ENCODE data around the gene STK26.
"Not testable (repeated sequence)": the region's sequence is repeated elsewhere in the genome, so short reads cannot be mapped to it uniquely, and the experiment has no call there.

STK26 gene

DNA sequence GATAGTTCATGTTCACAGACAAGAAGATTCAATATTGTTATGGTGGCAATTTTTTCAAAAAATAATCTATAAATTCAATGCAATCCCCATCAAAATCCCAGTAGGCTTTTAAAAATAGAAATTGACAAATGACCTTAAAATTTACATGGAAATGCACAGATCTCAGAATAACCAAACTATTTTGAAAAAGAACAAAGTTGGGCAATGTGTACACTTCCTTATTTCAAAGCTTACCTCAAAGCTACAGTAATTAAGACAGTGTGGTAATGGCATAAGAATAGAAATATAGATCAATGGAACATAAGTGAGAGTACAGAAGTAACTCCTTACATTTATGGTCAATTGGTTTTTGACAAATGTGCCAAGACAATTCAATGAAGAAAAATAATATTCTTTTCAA is 65.8 kb downstream of the STK26 start:
- no peak overlapping the region for H3K4me3 ChIP-seq (ENCODE audit: low read depth, low read length)
- DNase-seq (ENCODE audit: low read depth) = no peak
- TF ChIP-seq, protein P1, sequence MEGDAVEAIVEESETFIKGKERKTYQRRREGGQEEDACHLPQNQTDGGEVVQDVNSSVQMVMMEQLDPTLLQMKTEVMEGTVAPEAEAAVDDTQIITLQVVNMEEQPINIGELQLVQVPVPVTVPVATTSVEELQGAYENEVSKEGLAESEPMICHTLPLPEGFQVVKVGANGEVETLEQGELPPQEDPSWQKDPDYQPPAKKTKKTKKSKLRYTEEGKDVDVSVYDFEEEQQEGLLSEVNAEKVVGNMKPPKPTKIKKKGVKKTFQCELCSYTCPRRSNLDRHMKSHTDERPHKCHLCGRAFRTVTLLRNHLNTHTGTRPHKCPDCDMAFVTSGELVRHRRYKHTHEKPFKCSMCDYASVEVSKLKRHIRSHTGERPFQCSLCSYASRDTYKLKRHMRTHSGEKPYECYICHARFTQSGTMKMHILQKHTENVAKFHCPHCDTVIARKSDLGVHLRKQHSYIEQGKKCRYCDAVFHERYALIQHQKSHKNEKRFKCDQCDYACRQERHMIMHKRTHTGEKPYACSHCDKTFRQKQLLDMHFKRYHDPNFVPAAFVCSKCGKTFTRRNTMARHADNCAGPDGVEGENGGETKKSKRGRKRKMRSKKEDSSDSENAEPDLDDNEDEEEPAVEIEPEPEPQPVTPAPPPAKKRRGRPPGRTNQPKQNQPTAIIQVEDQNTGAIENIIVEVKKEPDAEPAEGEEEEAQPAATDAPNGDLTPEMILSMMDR (IDR thresholded peaks at IDR 0.05; ENCODE audit: control insufficient read depth, extremely low read depth, insufficient read depth) = no peak

DNA sequence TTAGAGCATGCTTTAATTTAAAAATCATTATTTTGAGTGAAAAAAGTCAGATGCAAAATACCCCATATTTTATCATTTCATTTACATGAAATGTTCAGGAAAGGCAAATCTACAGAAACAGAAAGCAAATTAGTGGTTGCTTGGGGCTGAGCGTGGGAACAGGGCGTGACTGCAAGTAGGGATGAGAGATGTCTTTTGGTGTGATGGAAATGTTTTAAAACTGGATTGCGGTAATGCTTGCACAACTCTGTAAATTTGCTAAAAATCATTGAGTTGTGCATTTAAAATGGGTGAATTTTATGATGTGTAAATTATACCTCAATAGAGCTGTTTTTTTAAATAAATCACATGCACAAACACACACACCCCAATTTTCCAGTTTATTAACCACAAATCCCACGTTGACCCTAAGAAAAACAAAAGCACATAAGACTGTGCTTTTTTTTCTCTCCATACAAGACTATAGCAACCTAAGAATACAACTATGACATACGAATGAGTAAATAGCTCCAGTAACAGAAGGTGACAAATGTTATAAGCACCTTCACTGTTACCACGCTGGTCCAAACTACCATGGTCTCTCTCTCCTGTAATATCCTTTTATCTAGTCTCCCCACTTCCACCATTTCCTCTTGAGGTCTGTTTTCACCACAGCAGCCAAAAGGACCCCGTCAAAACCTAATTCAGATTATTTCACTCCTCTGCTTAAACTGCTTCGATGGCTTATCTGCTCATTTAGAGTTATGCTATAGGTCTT is 67.5 kb downstream of the STK26 start:
- DNase-seq (ENCODE audit: low read depth) = no peak
- H3K4me3 ChIP-seq (ENCODE audit: low read depth, low read length) = no peak overlapping the region
- TF ChIP-seq, protein P1 (IDR thresholded peaks at IDR 0.05; ENCODE audit: control insufficient read depth, extremely low read depth, insufficient read depth) = no peak

DNA sequence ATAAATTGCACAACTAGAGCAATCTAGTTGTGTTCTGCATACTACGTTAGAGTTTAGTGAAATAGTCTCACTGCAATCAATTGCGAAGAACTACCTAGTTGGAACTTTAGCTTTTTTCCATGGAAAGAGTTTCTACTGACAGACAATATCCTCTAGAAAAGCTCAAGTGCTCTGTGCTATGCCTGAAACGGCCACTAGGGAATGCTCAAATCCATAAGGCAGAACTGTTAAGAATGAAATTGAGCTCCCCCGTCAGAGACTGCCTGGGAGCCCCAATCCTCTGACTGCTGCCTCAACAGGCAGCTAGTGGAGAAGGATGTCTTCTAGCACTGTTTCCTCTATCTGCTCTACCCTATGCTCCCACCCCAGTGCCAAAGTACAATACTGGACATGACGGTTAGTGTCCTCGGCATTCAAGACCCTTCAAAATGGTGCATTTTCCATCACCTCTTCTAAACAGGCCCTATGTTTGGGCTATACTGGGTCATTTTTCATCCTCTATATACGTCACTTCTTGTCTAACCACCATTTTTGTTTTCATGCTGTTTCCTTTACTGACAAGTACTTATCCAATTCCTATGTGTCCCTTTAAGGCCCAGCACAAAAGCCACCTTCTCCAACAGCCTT is 69.5 kb downstream of the STK26 start:
- TF ChIP-seq, protein P1 (IDR thresholded peaks at IDR 0.05; ENCODE audit: control insufficient read depth, extremely low read depth, insufficient read depth) = peak; percentile 59
- peak; percentile 14 for DNase-seq (ENCODE audit: low read depth)
- no peak overlapping the region for H3K4me3 ChIP-seq (ENCODE audit: low read depth, low read length)

DNA sequence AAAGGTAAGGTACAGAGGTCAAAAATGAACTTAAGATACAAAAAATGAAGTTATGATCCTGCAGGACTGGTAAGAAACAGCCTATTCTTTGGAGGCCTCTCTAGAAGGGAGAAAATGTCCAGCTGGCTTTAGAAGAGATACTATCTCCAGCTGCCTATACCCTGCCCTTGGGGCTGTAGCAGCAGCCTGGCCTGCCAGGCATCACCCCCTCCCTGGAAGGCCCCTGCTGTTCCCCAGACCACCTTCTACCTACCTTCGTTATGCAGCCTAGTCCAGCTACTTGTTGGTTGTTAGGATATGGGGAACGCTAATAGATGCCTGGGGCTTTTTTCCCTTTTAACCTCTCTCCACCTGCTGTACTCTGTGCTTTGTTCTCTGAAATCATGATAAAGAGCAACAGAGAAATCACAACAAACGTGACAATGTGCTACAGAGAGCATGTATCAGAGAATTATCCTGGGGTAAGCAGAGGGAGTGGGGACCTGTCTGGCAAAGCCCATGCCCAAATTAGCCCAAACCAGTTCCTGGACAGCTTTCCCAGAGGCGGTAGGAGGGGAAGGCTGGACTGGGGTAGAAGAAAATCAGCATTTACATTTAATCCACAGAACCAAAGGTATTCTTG is 70.2 kb downstream of the STK26 start:
- TF ChIP-seq, protein P1 (IDR thresholded peaks at IDR 0.05; ENCODE audit: control insufficient read depth, extremely low read depth, insufficient read depth) = no peak
- no peak overlapping the region for H3K4me3 ChIP-seq (ENCODE audit: low read depth, low read length)
- no peak for DNase-seq (ENCODE audit: low read depth)

DNA sequence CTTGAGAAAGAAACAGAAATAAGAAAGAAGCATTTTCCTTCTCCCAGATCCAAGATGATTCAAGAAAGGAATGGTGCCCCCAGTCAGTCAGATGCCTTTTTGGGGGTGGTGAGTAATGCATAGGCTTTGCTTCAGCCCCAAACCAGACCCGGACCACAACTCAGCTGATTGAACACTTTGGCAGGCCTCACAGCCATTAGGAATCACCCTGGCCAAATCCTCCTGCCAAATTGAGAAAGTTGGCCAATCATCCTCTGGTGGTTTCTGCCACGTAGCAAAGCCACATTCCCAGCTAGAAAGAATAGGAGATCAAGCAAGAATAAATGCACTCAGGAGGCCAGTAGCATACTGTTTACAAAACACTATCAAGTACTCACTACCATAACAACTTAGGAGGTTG is 71.1 kb downstream of the STK26 start:
- TF ChIP-seq, protein P1 (IDR thresholded peaks at IDR 0.05; ENCODE audit: control insufficient read depth, extremely low read depth, insufficient read depth) = no peak
- DNase-seq (ENCODE audit: low read depth) = no peak
- no peak overlapping the region for H3K4me3 ChIP-seq (ENCODE audit: low read depth, low read length)

DNA sequence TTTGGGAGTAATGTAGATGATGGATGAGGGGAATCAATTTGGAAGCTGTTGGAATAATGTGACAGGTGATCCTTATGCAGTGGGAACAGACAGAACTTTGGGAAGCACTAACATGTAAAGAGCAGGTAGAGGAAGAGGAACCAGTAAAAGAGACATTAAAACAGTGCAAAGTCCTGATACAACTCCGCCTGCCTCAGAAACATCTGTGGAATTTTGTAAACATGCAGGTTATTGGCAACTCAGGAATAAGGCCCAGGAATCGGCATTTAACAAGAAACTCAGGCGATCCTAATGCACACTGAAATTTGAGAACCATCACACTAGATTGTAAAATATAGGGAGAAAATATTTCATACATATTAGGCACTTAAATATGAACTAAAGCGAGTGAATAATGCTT is 75.6 kb downstream of the STK26 start:
- not testable (repeated sequence) for DNase-seq (ENCODE audit: low read depth)

DNA sequence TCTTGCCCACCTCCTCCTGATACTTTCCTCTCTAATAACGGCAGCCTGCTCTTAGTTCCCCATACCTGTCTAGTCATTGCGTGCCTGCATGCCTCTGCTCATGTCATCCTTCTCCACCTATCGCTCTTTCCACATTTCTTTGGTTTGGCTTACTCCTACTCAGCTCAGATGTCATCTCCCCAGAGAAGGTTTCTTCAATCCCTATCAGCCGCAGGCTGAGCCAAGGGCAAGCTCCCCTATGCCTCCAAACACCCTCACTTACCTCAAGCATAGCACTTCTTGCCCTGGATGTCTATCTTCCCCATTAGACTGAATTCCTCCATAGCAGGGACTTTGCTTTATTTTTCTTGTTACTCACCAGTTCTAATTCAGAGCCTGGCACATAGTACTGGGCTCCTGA is 78.1 kb downstream of the STK26 start:
- TF ChIP-seq, protein P1 (IDR thresholded peaks at IDR 0.05; ENCODE audit: control insufficient read depth, extremely low read depth, insufficient read depth) = no peak
- DNase-seq (ENCODE audit: low read depth) = no peak
- no peak overlapping the region for H3K4me3 ChIP-seq (ENCODE audit: low read depth, low read length)

More for the DNA sequence above, 75.6 kb downstream of the STK26 start:
- H3K4me3 ChIP-seq (ENCODE audit: low read depth, low read length) = not testable (repeated sequence)

All from LNCaP clone FGC (cell line).